Neural crest cell (in vitro differentiated cells): ENCODE measurements around the gene FAM47A. TPM values are rescaled to one million over a fixed set of nuclear protein-coding genes. Genes with fewer than 3 reads are reported as not detected.

ENCODE experiments used
- DNase-seq: peaks from one replicate; pipeline ENCODE4 v3.0.0; 2021; ENCODE audit warnings: low read depth, mixed read lengths, low spot score
- H3K27ac Mint-ChIP-seq: one replicate; pipeline ENCODE4 v1.8.0; 2021; ENCODE audit warnings: mild to moderate bottlenecking, mixed read lengths; ENCODE audit not compliant: unreplicated experiment
- H3K27me3 Mint-ChIP-seq: 2 replicates; pipeline ENCODE4 v1.8.0; 2021; ENCODE audit warnings: low read depth, mild to moderate bottlenecking, mixed read lengths
- H3K36me3 Mint-ChIP-seq: 2 replicates; pipeline ENCODE4 v1.8.0; 2021; ENCODE audit warnings: low read depth, mild to moderate bottlenecking, mixed read lengths
- H3K4me1 Mint-ChIP-seq: 2 replicates; pipeline ENCODE4 v1.8.0; 2021; ENCODE audit warnings: mixed read lengths
- H3K4me3 Mint-ChIP-seq: one replicate; pipeline ENCODE4 v1.8.0; 2021; ENCODE audit warnings: mild to moderate bottlenecking, mixed read lengths
- H3K9me3 Mint-ChIP-seq: 2 replicates; pipeline ENCODE4 v1.8.0; 2021; ENCODE audit warnings: mixed read lengths
- long read RNA-seq: library from polyadenylated mRNA; unstranded; transcript quantifications from one replicate; pipeline ENCODE4 v2.0.0, GENCODE V29; 2020
- total RNA-seq: library from RNA; stranded (reverse); gene quantifications from 2 replicates; pipeline ENCODE4 v1.2.1, GENCODE V29; 2021
- TF ChIP-seq, protein P1 (sequence below): fragments of 200-600 bp; sonication (generic); conservative IDR thresholded peaks from 2 replicates; pipeline ENCODE4 v1.5.0; 2021; ENCODE audit warnings: antibody characterized with exemption, mild to moderate bottlenecking

The FAM47A gene
- not detected in 2 replicates for total RNA-seq
- long read RNA-seq = 0 reads

DNA sequence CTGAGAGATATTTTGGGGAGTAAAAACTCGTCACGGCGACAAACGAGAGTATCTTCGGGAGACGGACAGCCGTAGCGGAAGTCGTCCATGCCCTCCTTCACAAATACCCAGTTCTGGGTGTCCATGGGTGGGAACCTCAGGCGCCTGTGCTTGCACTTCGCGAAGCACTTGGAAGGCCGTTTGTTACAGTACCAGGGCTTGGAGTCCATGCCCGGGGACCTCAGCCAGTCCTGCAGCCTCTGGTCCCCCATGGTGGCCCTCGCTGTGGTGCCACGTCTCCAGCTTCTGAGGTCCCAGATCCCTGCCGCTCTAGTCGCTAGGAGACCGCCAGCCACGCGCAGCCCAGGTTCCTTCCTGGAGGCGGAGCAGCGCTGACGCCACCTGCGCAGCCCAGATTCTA lies at the start of gene FAM47A:
FAM47A (minus strand) TSS at position 287 of the 400 bp plus-strand sequence; CDS start at position 251, 36 bp downstream.
- no peak within 1 kb of the TSS for H3K27ac Mint-ChIP-seq
- H3K4me3 Mint-ChIP-seq = no peak within 1 kb of the TSS
- TF ChIP-seq, protein P1, sequence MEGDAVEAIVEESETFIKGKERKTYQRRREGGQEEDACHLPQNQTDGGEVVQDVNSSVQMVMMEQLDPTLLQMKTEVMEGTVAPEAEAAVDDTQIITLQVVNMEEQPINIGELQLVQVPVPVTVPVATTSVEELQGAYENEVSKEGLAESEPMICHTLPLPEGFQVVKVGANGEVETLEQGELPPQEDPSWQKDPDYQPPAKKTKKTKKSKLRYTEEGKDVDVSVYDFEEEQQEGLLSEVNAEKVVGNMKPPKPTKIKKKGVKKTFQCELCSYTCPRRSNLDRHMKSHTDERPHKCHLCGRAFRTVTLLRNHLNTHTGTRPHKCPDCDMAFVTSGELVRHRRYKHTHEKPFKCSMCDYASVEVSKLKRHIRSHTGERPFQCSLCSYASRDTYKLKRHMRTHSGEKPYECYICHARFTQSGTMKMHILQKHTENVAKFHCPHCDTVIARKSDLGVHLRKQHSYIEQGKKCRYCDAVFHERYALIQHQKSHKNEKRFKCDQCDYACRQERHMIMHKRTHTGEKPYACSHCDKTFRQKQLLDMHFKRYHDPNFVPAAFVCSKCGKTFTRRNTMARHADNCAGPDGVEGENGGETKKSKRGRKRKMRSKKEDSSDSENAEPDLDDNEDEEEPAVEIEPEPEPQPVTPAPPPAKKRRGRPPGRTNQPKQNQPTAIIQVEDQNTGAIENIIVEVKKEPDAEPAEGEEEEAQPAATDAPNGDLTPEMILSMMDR = no peak
- H3K36me3 Mint-ChIP-seq = peaks cover 2% of the 10 kb centered on the region
- no peaks in the 10 kb centered on the region for H3K4me1 Mint-ChIP-seq
- no peak for DNase-seq
- H3K27me3 Mint-ChIP-seq = no peaks in the 10 kb centered on the region
- H3K9me3 Mint-ChIP-seq = peaks cover 5% of the 10 kb centered on the region

DNA sequence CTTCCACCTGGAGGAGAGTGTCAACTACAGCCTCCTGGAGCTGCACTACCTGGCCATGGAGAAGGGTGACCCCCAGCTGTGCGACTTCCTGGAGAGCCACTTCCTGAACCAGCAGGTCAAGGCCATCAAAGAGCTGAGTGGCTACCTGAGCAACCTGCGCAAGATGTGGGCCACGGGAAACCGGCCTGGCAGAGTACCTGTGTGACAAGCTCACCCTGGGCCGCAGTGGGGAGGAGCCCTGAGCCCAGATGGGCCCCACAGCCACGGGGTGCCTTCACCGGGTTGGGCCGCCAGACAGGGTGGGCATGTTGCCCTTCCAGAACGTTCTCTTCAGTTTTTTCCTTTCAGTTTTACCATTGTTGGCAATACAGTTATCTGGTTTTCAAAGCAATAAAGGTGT lies 15.2 kb upstream of the FAM47A start:
- Mint-ChIP-seq H3K4me1 (no peaks in the 10 kb centered on the region), H3K9me3 (no peaks in the 10 kb centered on the region), H3K36me3 (no peaks in the 10 kb centered on the region), H3K27me3 (no peaks in the 10 kb centered on the region), H3K4me3 (no peak overlapping the region), H3K27ac (peak overlapping the region; percentile 83)
- TF ChIP-seq, protein P1 = no peak
- DNase-seq = no peak

DNA sequence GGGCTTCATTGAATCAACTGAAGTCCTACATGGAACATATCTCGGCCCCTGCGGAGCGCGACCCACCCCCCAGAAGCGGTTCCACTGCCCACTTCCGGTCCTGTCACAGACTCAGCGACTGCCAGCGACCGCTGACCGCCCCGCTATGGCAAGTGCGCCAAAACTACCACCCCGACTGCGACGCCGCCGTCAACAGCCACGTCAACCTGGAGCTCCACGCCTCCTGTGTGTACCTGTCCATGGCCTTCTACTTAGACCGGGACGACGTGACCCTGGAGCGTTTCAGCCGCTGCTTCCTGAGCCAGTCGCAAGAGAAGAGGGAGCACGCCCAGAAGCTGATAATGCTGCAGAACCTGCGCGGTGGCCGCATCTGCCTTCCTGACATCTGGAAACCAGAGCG lies 14.8 kb upstream of the FAM47A start:
- Mint-ChIP-seq H3K27me3 (no peaks in the 10 kb centered on the region), H3K9me3 (no peaks in the 10 kb centered on the region), H3K4me1 (no peaks in the 10 kb centered on the region), H3K4me3 (no peak overlapping the region), H3K36me3 (no peaks in the 10 kb centered on the region), H3K27ac (no peak overlapping the region)
- TF ChIP-seq, protein P1 = no peak
- no peak for DNase-seq

DNA sequence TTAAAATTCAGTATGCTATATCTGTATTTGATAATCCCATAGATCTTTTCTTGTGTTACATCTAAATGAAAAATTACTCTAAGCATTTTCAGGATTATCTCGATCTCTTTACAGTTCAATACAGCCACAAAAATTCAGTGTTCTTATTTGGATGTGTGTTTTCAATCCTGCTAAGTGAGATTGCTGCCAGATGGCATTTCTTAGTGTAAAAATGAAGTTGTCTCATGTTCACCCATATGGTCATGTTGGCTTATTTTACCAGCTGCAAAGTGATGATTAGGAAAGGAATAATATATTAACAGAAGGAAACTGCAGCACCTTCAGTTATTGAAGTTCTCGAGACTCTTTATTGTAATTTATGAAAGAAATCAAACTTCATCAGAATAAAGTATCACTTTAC lies 12.1 kb upstream of the FAM47A start:
- Mint-ChIP-seq H3K27me3 (peaks cover 2% of the 10 kb centered on the region), H3K4me3 (no peak overlapping the region), H3K27ac (no peak overlapping the region)

DNA sequence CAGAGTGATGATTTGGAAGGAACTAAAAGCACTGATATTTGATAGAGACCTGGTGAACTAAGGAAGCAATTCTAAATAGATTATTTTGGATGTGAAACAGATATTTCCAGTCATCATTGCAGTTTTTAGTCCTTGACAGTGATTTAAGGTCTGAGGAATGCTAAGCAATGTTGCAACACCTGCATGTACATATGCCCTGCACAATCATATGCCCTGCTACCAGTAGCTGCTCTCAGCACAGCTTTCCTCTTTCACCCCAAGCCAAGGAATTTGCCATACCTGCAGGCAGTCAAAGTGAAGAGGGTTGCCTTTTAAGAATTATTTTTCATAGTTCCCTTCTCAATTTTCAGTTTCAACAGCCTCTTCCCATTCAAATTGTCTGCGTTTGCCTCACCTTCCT lies 8.7 kb upstream of the FAM47A start:
- Mint-ChIP-seq H3K9me3 (no peaks in the 10 kb centered on the region), H3K27me3 (peaks cover 2% of the 10 kb centered on the region)

More for the DNA sequence above, 12.1 kb upstream of the FAM47A start:
- H3K9me3 Mint-ChIP-seq = no peaks in the 10 kb centered on the region
- no peaks in the 10 kb centered on the region for H3K36me3 Mint-ChIP-seq
- TF ChIP-seq, protein P1 = no peak
- H3K4me1 Mint-ChIP-seq = no peaks in the 10 kb centered on the region
- DNase-seq = no peak

More for the DNA sequence above, 8.7 kb upstream of the FAM47A start:
- Mint-ChIP-seq H3K27ac (no peak overlapping the region), H3K36me3 (no peaks in the 10 kb centered on the region), H3K4me1 (no peaks in the 10 kb centered on the region), H3K4me3 (no peak overlapping the region)
- no peak for DNase-seq
- TF ChIP-seq, protein P1 = no peak
